ENCODE results near the gene ACTR3C. TPM values are rescaled to one million over a fixed set of nuclear protein-coding genes. Genes with fewer than 3 reads are reported as not detected.

Gene ACTR3C
- total RNA-seq, 4 donors from 2014 or later: 0.27 to 2.7 (median 1.1) TPM; not detected in 1

DNA sequence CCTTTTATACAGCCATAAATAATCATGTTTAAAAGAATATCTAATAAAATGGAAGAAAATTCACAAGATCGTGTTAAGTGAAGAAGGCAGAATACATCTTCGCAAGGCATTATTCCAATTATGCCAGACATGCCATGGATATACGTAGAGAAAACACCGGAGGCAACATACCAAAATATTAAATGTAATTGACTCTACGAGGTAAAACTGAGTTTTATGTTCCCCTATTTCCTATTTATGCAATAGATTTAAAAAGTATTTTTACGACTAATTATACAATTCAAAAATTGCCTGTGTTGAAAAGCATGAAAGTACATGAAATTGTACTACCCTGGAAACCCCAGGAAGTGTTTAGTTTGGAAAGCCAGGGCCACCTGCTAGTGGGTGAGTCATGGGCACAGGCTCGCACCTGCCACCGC, 44.3 kb upstream of the ACTR3C start:
- DNase-seq (no peak), ATAC-seq (peak in 1 of 2 donors; percentile 62)
- peaks cover 0 to 2% of the 10 kb centered on the region in 2 donors for H3K36me3 ChIP-seq
- H3K9me3 ChIP-seq: no peaks in the 10 kb centered on the region
- peaks cover 30 to 42% of the 10 kb centered on the region in 2 donors for H3K4me1 ChIP-seq
- in situ Hi-C loops (cut with MboI; ENCODE audit: low sequenced_read_pairs in 4 of 4) (no loop called here), intact Hi-C loops (cut with DNase I; ENCODE audit: low total_unique reads) (loop anchor here (10.0 kb wide), 2 partner anchors 877 to 1483 kb away; partner anchors contain the start of genes EZH2 and SMARCD3)
- H3K27ac ChIP-seq: peak overlapping the region; percentile 98 to 100 (median 100)
- peak overlapping the region; percentile 74 to 87 (median 84) for H3K4me3 ChIP-seq
- H3K27me3 ChIP-seq: no peaks in the 10 kb centered on the region
- TF ChIP-seq, protein P1, sequence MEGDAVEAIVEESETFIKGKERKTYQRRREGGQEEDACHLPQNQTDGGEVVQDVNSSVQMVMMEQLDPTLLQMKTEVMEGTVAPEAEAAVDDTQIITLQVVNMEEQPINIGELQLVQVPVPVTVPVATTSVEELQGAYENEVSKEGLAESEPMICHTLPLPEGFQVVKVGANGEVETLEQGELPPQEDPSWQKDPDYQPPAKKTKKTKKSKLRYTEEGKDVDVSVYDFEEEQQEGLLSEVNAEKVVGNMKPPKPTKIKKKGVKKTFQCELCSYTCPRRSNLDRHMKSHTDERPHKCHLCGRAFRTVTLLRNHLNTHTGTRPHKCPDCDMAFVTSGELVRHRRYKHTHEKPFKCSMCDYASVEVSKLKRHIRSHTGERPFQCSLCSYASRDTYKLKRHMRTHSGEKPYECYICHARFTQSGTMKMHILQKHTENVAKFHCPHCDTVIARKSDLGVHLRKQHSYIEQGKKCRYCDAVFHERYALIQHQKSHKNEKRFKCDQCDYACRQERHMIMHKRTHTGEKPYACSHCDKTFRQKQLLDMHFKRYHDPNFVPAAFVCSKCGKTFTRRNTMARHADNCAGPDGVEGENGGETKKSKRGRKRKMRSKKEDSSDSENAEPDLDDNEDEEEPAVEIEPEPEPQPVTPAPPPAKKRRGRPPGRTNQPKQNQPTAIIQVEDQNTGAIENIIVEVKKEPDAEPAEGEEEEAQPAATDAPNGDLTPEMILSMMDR (IDR thresholded peaks at IDR 0.05 in 4 of 5, conservative IDR thresholded peaks at IDR 0.05 in 1 of 5): no peak
- no peak for TF ChIP-seq POLR2A (IDR thresholded peaks at IDR 0.05)

DNA sequence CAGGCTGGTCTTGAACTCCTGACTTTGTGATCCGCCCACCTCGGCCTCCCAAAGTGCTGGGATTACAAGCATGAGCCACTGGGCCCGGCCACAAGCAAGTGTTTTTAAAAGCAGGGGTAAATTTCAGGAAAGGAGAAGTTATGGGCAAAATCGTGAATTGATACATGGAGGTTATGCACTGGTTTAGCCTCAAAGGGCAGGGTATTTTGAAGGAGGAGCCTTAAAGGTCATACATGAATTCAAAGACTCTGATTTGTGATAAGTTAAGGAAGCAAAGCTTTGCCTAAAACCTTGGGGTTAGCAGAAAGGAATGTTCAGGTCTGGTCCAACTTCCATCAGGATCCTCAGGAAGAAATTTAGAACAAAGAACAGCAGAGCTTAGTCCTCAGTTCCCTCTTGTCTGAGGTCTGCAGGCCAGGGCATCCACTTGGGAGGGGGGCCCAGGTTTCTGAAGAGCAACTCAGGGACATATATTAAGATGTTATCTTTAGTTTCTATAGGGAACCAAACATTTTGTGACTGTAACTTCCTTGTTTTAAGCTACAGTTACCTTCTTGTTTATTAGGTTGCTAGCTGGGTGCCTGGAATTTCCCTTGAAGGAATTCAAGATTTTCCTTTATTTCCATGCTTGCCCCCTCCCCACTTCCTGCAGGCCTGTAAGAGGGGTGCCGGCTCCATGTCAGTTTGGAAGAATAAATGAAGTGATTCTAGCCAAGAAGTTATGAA, 42.5 kb upstream of the ACTR3C start:
- Histone ChIP-seq H3K9me3 (no peaks in the 10 kb centered on the region), H3K27me3 (no peaks in the 10 kb centered on the region), H3K4me1 (peaks cover 44 to 56% of the 10 kb centered on the region in 2 donors), H3K4me3 (no peak overlapping the region), H3K36me3 (no peaks in the 10 kb centered on the region), H3K27ac (peak overlapping the region; percentile 25 to 98 (median 56))
- in situ Hi-C loops (cut with MboI; ENCODE audit: low sequenced_read_pairs in 4 of 4): no loop called here
- TF ChIP-seq, protein P1 (IDR thresholded peaks at IDR 0.05 in 4 of 5, conservative IDR thresholded peaks at IDR 0.05 in 1 of 5): no peak
- no peak for TF ChIP-seq POLR2A (IDR thresholded peaks at IDR 0.05)
- ATAC-seq (no peak), DNase-seq (no peak)
- intact Hi-C loops (cut with DNase I; ENCODE audit: low total_unique reads): loop anchor here (10.0 kb wide), 2 partner anchors 879 to 1481 kb away; partner anchors contain the start of genes EZH2 and SMARCD3

DNA sequence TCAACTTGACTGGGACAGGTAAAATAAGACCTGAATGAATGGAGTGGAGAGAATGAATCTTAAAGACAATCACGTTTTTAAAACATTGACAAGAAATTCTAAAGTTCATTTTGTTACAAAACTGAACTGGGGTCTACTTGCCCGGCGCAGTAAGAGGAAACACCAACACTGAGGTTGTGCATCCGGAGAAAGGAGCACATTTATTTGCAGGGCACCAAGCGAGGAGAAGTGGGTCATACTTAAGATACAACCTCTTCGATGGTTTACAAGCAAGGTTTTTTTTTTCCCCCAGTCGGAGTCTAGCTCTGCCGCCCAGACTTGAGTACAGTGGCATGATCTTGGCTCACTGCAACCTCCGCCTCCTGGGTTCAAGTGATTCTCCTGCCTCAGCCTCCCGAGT, 41.8 kb upstream of the ACTR3C start:
- TF ChIP-seq, protein P1 (IDR thresholded peaks at IDR 0.05 in 4 of 5, conservative IDR thresholded peaks at IDR 0.05 in 1 of 5): no peak
- TF ChIP-seq POLR2A (IDR thresholded peaks at IDR 0.05): no peak
- Histone ChIP-seq H3K4me3 (no peak overlapping the region), H3K36me3 (no peaks in the 10 kb centered on the region), H3K4me1 (peaks cover 41 to 50% of the 10 kb centered on the region in 2 donors), H3K27ac (peak overlapping the region in 3 of 4 donors; percentile 73 to 98 (median 78)), H3K27me3 (no peaks in the 10 kb centered on the region), H3K9me3 (no peaks in the 10 kb centered on the region)
- in situ Hi-C loops (cut with MboI; ENCODE audit: low sequenced_read_pairs in 4 of 4): no loop called here
- no peak for DNase-seq
- no peak for ATAC-seq
- intact Hi-C loops (cut with DNase I; ENCODE audit: low total_unique reads): loop anchor here (10.0 kb wide), 2 partner anchors 880 to 1480 kb away; partner anchors contain the start of genes EZH2 and SMARCD3

DNA sequence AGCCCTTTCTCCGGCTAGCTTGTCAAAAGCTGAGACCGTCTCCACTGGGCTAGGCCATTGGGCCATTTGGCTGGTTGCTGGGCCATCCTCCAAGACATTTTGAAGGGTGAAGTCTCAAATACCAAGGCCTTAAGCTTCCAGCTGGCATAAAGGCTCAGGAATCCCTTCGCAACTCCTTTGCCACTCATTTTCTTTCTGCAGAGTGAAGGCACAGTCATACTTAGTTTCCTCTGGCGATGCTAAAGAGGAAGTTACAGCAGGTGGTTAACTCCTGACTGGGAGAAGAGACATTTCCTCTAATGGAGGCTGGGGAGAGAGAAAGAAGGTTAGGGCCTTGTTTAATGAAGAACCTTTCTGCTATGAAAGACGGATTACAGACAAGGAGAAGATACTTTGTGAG, 40.5 kb upstream of the ACTR3C start:
- intact Hi-C loops (cut with DNase I; ENCODE audit: low total_unique reads): loop anchor here (10.0 kb wide), 2 partner anchors 881 to 1479 kb away; partner anchors contain the start of genes EZH2 and SMARCD3

More for the DNA sequence above, 40.5 kb upstream of the ACTR3C start:
- DNase-seq (peak in 1 of 2 donors; percentile 62), ATAC-seq (peak in 1 of 2 donors; percentile 57)
- Histone ChIP-seq H3K4me1 (peaks cover 31 to 42% of the 10 kb centered on the region in 2 donors), H3K27ac (peak overlapping the region; percentile 58 to 78 (median 72)), H3K9me3 (no peaks in the 10 kb centered on the region), H3K36me3 (no peaks in the 10 kb centered on the region), H3K4me3 (no peak overlapping the region), H3K27me3 (no peaks in the 10 kb centered on the region)
- TF ChIP-seq, protein P1 (IDR thresholded peaks at IDR 0.05 in 4 of 5, conservative IDR thresholded peaks at IDR 0.05 in 1 of 5): no peak
- no peak for TF ChIP-seq POLR2A (IDR thresholded peaks at IDR 0.05)
- in situ Hi-C loops (cut with MboI; ENCODE audit: low sequenced_read_pairs in 4 of 4): no loop called here
